Breast epithelium (tissue), 4 donors: ENCODE measurements around the gene C2CD5. TPM values are rescaled to one million over a fixed set of nuclear protein-coding genes. Genes with fewer than 3 reads are reported as not detected.

Experiments
- DNase-seq, 2 donors: peaks; one replicate each; pipeline ENCODE4 v3.0.0-alpha.2; 2019; ENCODE audit warnings: low spot score in 2 of 2
- H3K27ac ChIP-seq, 2 donors: fragments of 200-600 bp; sonication (generic) in 1 of 2; one replicate each; pipeline ENCODE4 v1.5.1; 2016 to 2019; ENCODE audit warnings: mild to moderate bottlenecking in 1 of 2
- H3K27me3 ChIP-seq, 2 donors: fragments of 200-600 bp; sonication (generic) in 1 of 2; one replicate each; pipeline versions ENCODE4 v1.5.1 to v1.6.0; 2017 to 2019; ENCODE audit warnings: control low read depth in 1 of 2, mild to moderate bottlenecking in 1 of 2
- H3K36me3 ChIP-seq: fragments of 200-600 bp; one replicate; pipeline ENCODE4 v1.5.1; 2019
- H3K4me1 ChIP-seq, 2 donors: fragments of 200-600 bp; sonication (generic); one replicate each; pipeline ENCODE4 v1.5.1; 2016 to 2019; ENCODE audit warnings: control low read depth in 1 of 2
- H3K4me3 ChIP-seq, 3 donors: fragments of 200-600 bp; sonication (generic); 1 replicate in 2 of 3; 2 replicates in 1 of 3; pipeline ENCODE4 v1.5.1; 2016 to 2019; ENCODE audit warnings: mild to moderate bottlenecking in 3 of 3, moderate library complexity in 2 of 3
- H3K9me3 ChIP-seq, 2 donors: fragments of 200-600 bp; sonication (generic) in 1 of 2; one replicate each; pipeline ENCODE4 v1.5.1; 2016 to 2019; ENCODE audit warnings: control low read depth in 1 of 2
- CTCF ChIP-seq, 3 donors: fragments of 450-650 bp; IDR thresholded peaks; one replicate each; pipeline ENCODE4 v1.5.1; 2016 to 2017; ENCODE audit warnings: antibody characterized with exemption in 3 of 3, mild to moderate bottlenecking in 3 of 3, moderate library complexity in 3 of 3
- POLR2A ChIP-seq: fragments of 450-650 bp; IDR thresholded peaks from one replicate; pipeline ENCODE4 v1.6.1; 2016; ENCODE audit warnings: antibody characterized with exemption, mild to moderate bottlenecking, moderate library complexity
- POLR2AphosphoS5 ChIP-seq, 3 donors: sonication (generic); formaldehyde crosslinking; IDR thresholded peaks; one replicate each; pipeline ENCODE4 v1.6.1; 2017; ENCODE audit warnings: antibody characterized with exemption in 3 of 3
- intact Hi-C: fragments of 100-400 bp; cut with DNase I; formaldehyde crosslinking; loops from one replicate; pipeline ENCODE4 v1.15.1; 2023; ENCODE audit warnings: low total_unique reads
- total RNA-seq, 3 donors: library from RNA; depleted of rRNA; stranded (reverse); fragments of >200 nt; gene quantifications; one replicate each; pipeline ENCODE4 v1.1.0, GENCODE V29; 2016

C2CD5 gene
- total RNA-seq, 3 donors from 2014 or later: 33.4 to 60.6 (median 40.2) TPM

DNA sequence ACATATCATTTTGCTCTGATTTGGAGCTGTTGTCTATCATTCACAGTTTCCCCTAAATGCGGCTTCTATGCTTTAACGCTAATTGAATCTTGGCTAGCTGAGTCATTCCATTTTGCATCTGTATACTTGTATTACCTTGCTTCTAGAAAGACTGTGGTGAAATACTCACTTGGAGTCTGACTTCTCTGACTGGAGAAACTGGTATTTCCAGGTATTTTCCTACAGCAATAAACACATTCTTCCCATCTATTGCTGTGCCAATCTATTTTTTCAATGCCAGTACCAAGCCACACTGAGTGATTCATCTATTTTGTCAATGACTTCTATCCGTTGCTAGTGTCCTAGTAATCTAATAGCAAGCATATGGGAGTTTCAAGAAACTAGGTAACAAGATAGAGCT is 133.9 kb downstream of the C2CD5 start:
- H3K27me3 ChIP-seq: no peaks in the 10 kb centered on the region
- TF ChIP-seq POLR2AphosphoS5 (IDR thresholded peaks at IDR 0.05) (no peak), POLR2A (no peak), CTCF (IDR thresholded peaks at IDR 0.05) (no peak)
- H3K36me3 ChIP-seq: no peaks in the 10 kb centered on the region
- peak overlapping the region in 1 of 2 donors; percentile 77 for H3K27ac ChIP-seq
- peaks cover 0 to 11% of the 10 kb centered on the region in 2 donors for H3K4me1 ChIP-seq
- no peak for DNase-seq
- H3K9me3 ChIP-seq: no peaks in the 10 kb centered on the region
- intact Hi-C loops: no loop called here
- no peak overlapping the region for H3K4me3 ChIP-seq

DNA sequence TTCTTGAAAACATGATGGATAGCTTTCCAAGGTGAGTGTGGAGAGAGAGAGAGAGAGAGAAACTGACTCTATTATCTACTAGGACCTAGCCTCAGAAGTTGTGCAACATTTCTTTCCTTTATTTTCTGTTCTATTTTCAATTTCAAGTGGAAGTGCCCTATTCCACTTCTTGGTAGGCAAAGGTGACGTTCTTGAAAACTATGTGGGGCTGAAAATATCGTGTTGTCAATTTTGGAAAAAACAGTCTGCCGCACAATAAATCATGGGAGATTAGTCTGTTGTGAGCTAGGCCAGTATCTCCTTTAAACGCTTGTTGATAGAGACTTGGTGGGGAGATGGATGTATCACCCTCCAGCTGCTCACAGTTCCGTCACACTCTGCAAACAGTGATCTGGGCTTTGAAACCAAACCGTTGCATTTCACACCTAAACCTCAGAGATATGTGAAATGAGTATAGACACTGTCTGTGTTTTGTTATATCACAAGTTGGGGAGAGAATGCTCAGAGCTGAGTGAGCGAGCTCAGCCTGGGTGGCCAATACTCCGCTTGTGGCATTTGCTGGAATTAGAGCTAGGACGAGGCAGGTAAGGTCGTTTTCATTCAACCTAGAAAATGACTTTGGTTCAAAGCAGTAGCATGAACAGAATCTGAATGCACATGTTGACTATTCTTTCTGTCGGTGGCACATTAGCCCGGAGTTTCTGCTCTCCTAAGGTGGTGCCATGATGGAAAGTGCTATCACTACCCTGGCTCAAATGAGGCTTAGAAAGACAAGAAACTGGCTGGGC is 134.8 kb downstream of the C2CD5 start:
- DNase-seq: no peak
- Histone ChIP-seq H3K36me3 (no peaks in the 10 kb centered on the region), H3K4me3 (peak overlapping the region in 1 of 3 donors; percentile 19), H3K27me3 (no peaks in the 10 kb centered on the region), H3K27ac (peak overlapping the region; percentile 64 to 77), H3K9me3 (no peaks in the 10 kb centered on the region), H3K4me1 (peaks cover 0 to 8% of the 10 kb centered on the region in 2 donors)
- intact Hi-C loops: no loop called here
- TF ChIP-seq POLR2AphosphoS5 (IDR thresholded peaks at IDR 0.05): no peak
- no peak for TF ChIP-seq CTCF (IDR thresholded peaks at IDR 0.05)
- TF ChIP-seq POLR2A: no peak

- TF ChIP-seq CTCF (IDR thresholded peaks at IDR 0.05) (no peak), POLR2A (no peak), POLR2AphosphoS5 (IDR thresholded peaks at IDR 0.05) (no peak)
- Histone ChIP-seq H3K4me1 (peaks cover 0 to 8% of the 10 kb centered on the region in 2 donors), H3K9me3 (no peaks in the 10 kb centered on the region), H3K36me3 (no peaks in the 10 kb centered on the region), H3K27me3 (no peaks in the 10 kb centered on the region), H3K27ac (peak overlapping the region; percentile 64 to 77), H3K4me3 (no peak overlapping the region)
- intact Hi-C loops: no loop called here
- peak; percentile 61 to 77 for DNase-seq
Measured at GRCh38 chr12:22408610-22409376, 135.5 kb downstream of the C2CD5 start.

- Histone ChIP-seq H3K36me3 (no peaks in the 10 kb centered on the region), H3K4me3 (no peak overlapping the region), H3K27me3 (no peaks in the 10 kb centered on the region), H3K4me1 (peaks cover 0 to 8% of the 10 kb centered on the region in 2 donors), H3K9me3 (no peaks in the 10 kb centered on the region), H3K27ac (peak overlapping the region; percentile 9 to 77)
- intact Hi-C loops: no loop called here
- DNase-seq: no peak
- no peak for TF ChIP-seq CTCF (IDR thresholded peaks at IDR 0.05)
- no peak for TF ChIP-seq POLR2A
- no peak for TF ChIP-seq POLR2AphosphoS5 (IDR thresholded peaks at IDR 0.05)
Measured at GRCh38 chr12:22407397-22407796, 136.9 kb downstream of the C2CD5 start.

DNA sequence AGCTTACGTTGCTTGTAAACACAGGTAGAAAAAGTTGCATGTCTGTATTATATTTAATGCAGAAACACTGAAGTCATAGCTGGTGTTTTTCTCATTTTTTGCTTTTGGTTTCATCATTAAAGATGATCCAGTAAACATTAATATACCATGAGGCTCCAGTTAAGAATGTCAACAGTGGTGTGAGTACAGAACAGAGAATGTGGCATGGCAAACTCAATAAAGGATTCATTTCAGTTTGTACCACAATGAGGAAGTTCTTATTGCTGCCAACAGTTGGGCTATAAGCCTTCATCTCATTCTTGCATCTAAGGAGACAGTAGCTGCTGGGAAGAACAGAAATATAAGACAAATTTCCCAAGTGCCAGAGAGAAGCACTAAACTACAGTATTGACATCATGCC is 137.7 kb downstream of the C2CD5 start:
- no peaks in the 10 kb centered on the region for H3K9me3 ChIP-seq
- TF ChIP-seq CTCF (IDR thresholded peaks at IDR 0.05) (no peak), POLR2AphosphoS5 (IDR thresholded peaks at IDR 0.05) (no peak), POLR2A (no peak)
- no peaks in the 10 kb centered on the region for H3K27me3 ChIP-seq
- peak overlapping the region in 1 of 2 donors; percentile 77 for H3K27ac ChIP-seq
- DNase-seq: no peak
- no peaks in the 10 kb centered on the region for H3K36me3 ChIP-seq
- H3K4me1 ChIP-seq: peaks cover 0 to 8% of the 10 kb centered on the region in 2 donors
- H3K4me3 ChIP-seq: no peak overlapping the region
- intact Hi-C loops: no loop called here
